AG10803 (cell line): ENCODE results near the gene MAGEB17.
A peak's percentile ranks its signal among the peaks of the same experiment; 100 is the strongest.
"Not testable (repeated sequence)": the region's sequence is repeated elsewhere in the genome, so short reads cannot be mapped to it uniquely, and the experiment has no call there.

ENCODE experiments used
- DNase-seq: peaks from one replicate; pipeline ENCODE4 v3.0.0; 2010; ENCODE audit warnings: low read depth
- H3K4me3 ChIP-seq: 2 replicates; pipeline ENCODE4 v1.5.1; 2011; ENCODE audit warnings: mild to moderate bottlenecking, low read length, control low read depth
- TF ChIP-seq, protein P1 (sequence below): conservative IDR thresholded peaks from 2 replicates; pipeline ENCODE4 v1.5.1; 2011; ENCODE audit warnings: mild to moderate bottlenecking, low read length, control low read depth, inconsistent platforms

Gene MAGEB17

DNA sequence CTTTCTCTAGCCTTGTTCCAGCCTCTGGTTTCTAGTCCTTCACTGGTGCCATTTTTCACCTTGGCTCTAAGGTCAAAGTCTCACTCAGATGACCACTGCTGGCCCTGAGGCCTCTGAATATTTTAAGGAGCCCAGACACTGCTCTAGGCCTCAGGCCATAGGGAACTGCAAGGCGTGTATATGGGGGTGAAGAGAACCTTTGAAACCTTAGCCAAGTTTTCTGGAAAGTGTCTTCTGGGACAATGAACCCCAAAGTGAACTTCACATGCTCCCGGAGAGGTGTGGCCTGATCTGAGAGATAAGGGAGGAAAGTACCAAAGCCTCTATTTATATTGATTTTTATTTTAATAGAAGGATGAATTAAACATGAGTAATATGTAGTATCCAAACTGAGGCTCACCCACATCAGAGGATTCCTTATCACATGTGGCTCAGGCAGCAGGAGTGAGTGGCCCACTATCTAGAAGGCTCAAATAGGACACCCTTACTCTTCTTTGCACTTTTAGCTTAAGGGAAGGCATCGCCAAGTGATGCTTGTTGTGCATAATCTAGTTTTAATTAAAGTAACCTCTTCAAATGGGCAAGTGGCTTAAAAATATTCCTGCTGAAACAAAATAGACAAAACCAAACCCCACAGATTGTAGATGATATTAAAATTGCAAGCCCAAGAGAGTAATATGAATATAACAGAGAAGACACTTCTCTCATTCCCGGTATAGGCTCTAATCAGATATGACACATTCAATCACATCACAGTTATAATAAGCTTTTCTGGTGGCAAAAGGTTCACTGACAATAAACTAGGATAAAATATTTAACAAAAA lies 25.6 kb upstream of the MAGEB17 start:
- TF ChIP-seq, protein P1, sequence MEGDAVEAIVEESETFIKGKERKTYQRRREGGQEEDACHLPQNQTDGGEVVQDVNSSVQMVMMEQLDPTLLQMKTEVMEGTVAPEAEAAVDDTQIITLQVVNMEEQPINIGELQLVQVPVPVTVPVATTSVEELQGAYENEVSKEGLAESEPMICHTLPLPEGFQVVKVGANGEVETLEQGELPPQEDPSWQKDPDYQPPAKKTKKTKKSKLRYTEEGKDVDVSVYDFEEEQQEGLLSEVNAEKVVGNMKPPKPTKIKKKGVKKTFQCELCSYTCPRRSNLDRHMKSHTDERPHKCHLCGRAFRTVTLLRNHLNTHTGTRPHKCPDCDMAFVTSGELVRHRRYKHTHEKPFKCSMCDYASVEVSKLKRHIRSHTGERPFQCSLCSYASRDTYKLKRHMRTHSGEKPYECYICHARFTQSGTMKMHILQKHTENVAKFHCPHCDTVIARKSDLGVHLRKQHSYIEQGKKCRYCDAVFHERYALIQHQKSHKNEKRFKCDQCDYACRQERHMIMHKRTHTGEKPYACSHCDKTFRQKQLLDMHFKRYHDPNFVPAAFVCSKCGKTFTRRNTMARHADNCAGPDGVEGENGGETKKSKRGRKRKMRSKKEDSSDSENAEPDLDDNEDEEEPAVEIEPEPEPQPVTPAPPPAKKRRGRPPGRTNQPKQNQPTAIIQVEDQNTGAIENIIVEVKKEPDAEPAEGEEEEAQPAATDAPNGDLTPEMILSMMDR, result no peak
- DNase-seq, result no peak

DNA sequence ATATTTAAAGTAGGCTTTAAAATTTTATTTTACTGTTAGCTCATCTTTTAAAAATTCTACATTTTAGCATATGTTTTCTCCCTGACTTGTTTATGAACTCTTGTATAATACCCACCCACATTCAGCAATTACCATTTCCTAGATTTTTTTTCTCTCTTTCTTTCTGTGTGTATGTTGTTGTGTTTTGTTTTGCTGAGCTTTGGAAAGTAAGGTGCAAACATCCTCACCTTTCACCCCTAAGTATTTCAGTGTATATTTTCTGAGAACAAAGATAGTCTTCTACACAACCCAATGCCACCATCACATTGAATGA lies 25.1 kb upstream of the MAGEB17 start:
- TF ChIP-seq, protein P1, result no peak
- H3K4me3 ChIP-seq, result no peak overlapping the region
- no peak for DNase-seq

More for the DNA sequence above, 25.6 kb upstream of the MAGEB17 start:
- no peak overlapping the region for H3K4me3 ChIP-seq

DNA sequence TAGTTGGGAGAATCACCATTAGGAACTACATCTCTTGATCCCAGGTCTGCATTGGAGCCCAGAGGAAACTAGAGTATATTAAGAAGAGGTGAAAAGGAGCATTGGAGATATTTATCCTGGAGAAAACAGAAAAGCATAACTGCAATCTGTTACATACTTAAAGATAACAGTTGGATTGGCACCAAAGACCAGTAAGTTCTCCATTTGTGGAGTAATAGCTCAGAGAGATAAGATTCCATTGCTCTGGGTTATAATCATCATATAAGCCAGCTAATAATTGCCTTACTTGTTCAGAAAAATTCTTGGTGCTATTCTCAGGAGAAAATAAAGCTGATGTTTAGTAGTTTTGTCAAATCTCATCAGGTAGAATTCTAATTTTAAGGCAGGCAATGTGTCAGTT lies 23.3 kb upstream of the MAGEB17 start:
- TF ChIP-seq, protein P1, result no peak
- no peak overlapping the region for H3K4me3 ChIP-seq
- no peak for DNase-seq

DNA sequence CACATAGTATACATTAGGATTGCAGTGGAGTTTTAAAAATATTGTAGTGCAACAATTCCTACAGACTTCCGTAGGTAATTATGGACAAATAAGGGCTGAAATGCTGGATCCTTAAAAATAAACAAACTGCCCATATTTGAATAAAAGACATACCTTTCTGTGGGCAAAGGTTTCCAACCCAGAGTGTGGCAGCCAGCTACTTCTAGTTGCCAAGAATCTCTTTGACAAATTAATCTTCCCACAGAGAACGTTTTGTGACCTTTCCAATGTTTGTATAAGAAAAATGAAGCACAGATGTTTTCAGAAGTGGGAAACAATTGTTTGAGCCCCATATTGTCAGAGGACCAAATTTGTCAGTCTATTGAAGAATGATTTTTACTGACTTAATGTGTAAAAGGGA lies 22.9 kb upstream of the MAGEB17 start:
- TF ChIP-seq, protein P1, result no peak
- H3K4me3 ChIP-seq, result no peak overlapping the region
- DNase-seq, result peak; percentile 13

DNA sequence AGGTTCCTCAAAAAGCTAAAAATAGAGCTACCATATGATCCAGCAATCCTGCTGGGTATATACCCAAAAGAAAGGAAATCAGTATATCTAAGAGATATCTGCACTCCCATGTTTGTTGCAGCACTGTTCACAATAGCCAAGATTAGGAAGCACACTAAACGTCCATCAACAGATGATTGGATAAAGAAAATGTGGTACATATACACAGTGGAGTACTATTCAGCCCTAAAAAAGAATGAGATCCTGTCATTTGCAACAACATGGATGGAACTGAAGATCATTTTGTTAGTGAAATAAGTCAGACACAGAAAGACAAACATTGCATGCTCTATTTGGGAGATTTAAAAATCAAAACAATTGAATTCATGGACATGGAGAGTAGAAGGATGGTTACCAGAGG lies 22.2 kb upstream of the MAGEB17 start:
- not testable (repeated sequence) for DNase-seq, H3K4me3 ChIP-seq

DNA sequence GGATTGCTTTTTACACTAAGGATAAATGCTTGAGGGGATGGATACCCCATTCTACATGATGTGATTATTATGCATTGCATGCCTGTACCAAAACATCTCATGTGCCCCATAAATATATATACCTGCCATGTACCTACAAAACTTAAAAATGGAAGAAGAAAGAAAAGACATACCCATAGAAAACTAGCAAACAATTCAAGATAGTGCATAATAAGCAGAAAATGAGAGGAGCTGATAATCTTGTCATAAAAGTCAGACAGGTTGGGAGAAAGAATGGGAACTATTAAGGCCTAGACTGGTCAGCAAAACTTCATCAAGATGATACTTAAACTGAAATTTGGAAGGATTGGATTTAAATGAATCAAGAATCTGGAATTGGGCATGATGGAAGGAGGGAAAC lies 21.6 kb upstream of the MAGEB17 start:
- TF ChIP-seq, protein P1, result no peak
- no peak for DNase-seq
- H3K4me3 ChIP-seq, result no peak overlapping the region

DNA sequence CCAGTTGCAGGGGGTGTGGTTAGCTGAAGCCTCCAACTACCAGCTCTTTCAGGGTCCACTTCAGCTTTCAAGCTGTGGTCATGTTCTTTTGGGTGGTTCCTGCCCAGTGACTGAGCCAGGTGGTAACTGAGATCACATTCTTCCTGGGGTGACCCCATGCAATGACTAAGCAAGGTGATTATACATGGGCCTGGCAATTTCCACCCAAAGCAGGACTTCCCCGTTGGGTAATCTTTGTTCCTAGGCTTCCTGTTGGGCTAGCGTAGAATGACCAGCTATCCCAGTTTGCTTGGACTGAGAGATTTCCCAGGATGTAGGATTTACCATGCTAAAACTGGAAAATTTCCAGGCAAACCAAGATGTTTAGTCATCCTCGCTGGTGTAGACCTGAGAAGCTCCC lies 18.4 kb upstream of the MAGEB17 start:
- DNase-seq, result no peak
- TF ChIP-seq, protein P1, result no peak
- no peak overlapping the region for H3K4me3 ChIP-seq
